ENCODE data around the gene IGSF3.
A peak's percentile ranks its signal among the peaks of the same experiment; 100 is the strongest.

The IGSF3 gene

DNA sequence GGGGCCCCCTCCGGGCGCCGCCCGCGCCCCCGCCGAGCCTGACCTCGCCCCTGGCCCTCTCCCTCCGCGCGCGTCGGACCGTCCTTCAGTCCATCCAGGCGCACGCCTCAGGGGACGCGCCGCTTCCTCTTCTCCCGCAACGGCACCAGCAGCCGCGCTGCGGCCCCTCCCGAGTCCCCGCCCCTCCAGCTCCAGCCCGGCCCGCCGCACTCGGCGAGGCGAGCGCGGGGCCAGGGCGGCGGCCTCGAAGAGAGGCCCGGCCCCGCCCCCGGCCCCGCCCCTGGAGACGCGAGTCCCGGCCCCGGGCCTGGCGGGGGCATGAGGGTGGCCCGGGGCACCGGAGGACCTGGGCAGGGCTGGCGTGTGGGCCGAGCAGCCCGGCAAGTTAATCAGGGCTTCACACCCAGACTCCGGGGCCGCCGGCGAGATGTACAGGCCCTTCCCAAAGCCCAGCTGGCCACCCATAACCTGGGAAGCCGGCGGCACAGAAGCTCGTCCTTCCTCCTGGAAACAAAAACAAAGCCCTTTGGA is at the start of gene IGSF3:
Gene IGSF3 (minus strand): TSS at position 159 of the 531 bp plus-strand sequence. CDS start 1,407 bp downstream, outside the sequence.
- CTCF ChIA-PET, result interaction anchor here (1.2 to 2.7 kb wide), 4 partner anchors 11 to 183 kb away, joined by 3 to 18 read pairs (median 4); no protein-coding TSS in a partner anchor
- POLR2A ChIA-PET, result interaction anchor here (0.6 kb wide), 2 partner anchors 391 to 836 kb away, joined by 3 to 4 read pairs; no protein-coding TSS in a partner anchor
- peak; percentile 81 for DNase-seq (ENCODE audit: extremely low spot score)
- TF ChIP-seq, protein P1, sequence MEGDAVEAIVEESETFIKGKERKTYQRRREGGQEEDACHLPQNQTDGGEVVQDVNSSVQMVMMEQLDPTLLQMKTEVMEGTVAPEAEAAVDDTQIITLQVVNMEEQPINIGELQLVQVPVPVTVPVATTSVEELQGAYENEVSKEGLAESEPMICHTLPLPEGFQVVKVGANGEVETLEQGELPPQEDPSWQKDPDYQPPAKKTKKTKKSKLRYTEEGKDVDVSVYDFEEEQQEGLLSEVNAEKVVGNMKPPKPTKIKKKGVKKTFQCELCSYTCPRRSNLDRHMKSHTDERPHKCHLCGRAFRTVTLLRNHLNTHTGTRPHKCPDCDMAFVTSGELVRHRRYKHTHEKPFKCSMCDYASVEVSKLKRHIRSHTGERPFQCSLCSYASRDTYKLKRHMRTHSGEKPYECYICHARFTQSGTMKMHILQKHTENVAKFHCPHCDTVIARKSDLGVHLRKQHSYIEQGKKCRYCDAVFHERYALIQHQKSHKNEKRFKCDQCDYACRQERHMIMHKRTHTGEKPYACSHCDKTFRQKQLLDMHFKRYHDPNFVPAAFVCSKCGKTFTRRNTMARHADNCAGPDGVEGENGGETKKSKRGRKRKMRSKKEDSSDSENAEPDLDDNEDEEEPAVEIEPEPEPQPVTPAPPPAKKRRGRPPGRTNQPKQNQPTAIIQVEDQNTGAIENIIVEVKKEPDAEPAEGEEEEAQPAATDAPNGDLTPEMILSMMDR (IDR thresholded peaks at IDR 0.05; ENCODE audit: control extremely low read depth, extremely low read depth, low read depth, missing control alignments), result no peak

DNA sequence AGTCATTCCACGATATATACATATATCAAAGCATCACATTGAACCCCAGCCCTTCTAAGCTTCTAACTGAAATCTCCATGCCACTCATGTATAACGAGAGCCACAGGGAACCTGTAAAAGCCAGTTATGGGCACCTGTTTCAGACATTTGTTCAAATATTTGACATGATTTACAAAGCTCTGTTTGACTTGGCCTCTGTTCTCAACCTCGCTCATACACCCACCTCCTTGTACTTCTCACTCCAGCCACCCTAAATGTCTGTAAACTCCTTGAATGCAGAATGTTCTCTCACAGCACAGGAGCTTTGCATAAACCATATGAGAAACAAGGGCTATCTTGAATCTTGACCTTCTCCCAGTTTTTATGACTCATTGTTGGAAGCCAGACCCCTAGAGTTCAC is 49.8 kb upstream of the IGSF3 start:
- no peak for DNase-seq (ENCODE audit: extremely low spot score)
- TF ChIP-seq, protein P1 (IDR thresholded peaks at IDR 0.05; ENCODE audit: control extremely low read depth, extremely low read depth, low read depth, missing control alignments), result no peak
- CTCF ChIA-PET, result interaction anchor here (1.1 to 1.4 kb wide), 3 partner anchors 15 to 164 kb away, joined by 3 to 5 read pairs (median 4); no protein-coding TSS in a partner anchor
- POLR2A ChIA-PET, result no interaction called here

DNA sequence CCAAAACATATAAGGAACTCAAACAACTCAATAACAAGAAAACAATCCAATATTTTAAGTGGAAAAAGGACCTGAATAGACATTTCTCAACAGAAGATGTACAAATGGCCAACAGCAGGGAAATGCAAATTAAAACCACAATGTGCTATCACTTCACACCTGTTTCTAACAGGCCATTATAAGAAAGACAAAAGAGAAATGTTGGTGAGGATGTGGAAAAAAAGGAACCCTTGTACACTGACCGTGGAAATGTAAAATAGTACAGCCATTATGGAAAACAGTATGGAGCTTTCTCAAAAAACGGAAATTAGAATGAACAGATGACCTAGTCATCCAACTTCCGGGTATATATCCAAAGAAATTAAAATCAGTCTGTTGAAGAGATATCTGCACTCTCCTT is 48.9 kb upstream of the IGSF3 start:
- DNase-seq (ENCODE audit: extremely low spot score), result no peak
- ChIA-PET CTCF (interaction anchor here (1.4 to 3.2 kb wide), 3 partner anchors 9 to 142 kb away, joined by 4 to 17 read pairs (median 5); no protein-coding TSS in a partner anchor), POLR2A (no interaction called here)
- TF ChIP-seq, protein P1 (IDR thresholded peaks at IDR 0.05; ENCODE audit: control extremely low read depth, extremely low read depth, low read depth, missing control alignments), result no peak

- DNase-seq (ENCODE audit: extremely low spot score), result no peak
- CTCF ChIA-PET, result interaction anchor here (3.2 kb wide), 1 partner anchor 12 kb away, joined by 17 read pairs; no protein-coding TSS in a partner anchor
- POLR2A ChIA-PET, result no interaction called here
- TF ChIP-seq, protein P1 (IDR thresholded peaks at IDR 0.05; ENCODE audit: control extremely low read depth, extremely low read depth, low read depth, missing control alignments), result no peak
Observed at GRCh38 chr1:116713474-116713873, 45.9 kb upstream of the IGSF3 start.

DNA sequence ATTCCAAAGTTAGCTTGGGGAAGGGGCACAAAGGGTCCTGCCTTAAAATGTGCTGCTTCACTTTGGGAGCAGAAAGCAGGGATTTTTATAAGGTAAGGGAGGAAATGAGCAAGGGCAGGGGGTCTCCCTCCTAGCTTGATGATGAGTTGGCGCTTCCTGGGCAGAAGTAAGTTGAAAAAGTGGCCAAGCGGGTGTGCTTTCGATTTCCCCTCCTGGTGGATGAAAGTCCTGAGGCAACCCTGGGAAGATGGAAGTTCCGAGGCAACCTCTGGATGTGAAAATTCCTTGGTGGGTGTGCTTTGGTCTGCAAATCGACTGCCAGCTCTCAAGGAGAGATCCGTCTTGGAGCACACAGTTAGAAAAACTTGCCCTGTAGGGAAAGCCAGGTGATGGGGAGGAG is 45.0 kb upstream of the IGSF3 start:
- CTCF ChIA-PET, result no interaction called here
- POLR2A ChIA-PET, result no interaction called here
- DNase-seq (ENCODE audit: extremely low spot score), result no peak
- TF ChIP-seq, protein P1 (IDR thresholded peaks at IDR 0.05; ENCODE audit: control extremely low read depth, extremely low read depth, low read depth, missing control alignments), result no peak

GRCh38 chr1:116711263-116711840 is 43.8 kb upstream of the IGSF3 start:
- ChIA-PET POLR2A (no interaction called here), CTCF (interaction anchor here (0.9 to 4.5 kb wide), 2 partner anchors 11 to 14 kb away, joined by 4 to 21 read pairs; no protein-coding TSS in a partner anchor)
- DNase-seq (ENCODE audit: extremely low spot score), result no peak
- TF ChIP-seq, protein P1 (IDR thresholded peaks at IDR 0.05; ENCODE audit: control extremely low read depth, extremely low read depth, low read depth, missing control alignments), result no peak
